H1 (cell line): ENCODE results near the gene CHCHD3. TPM values are rescaled to one million over a fixed set of nuclear protein-coding genes. Genes with fewer than 3 reads are reported as not detected.

Experiments used
- CTCF ChIA-PET: fragments of 300-600 bp; sonication (Branson Sonifier 250); formaldehyde crosslinking; loops from one replicate; lab custom pipeline; 2021; ENCODE audit not compliant: partially characterized antibody; lab: Charles Lee
- POLR2A ChIA-PET: fragments of 300-600 bp; sonication (Branson Sonifier 250); formaldehyde crosslinking; loops from one replicate; lab custom pipeline; 2021; ENCODE audit warnings: inconsistent platforms; ENCODE audit not compliant: partially characterized antibody; lab: Charles Lee
- DNase-seq, 2 experiments: peaks; one replicate each; pipeline versions ENCODE4 v3.0.0 to v3.0.0-alpha.2; 2010 to 2022; ENCODE audit warnings: low spot score in 2 of 2, low read depth in 1 of 2, mixed read lengths in 1 of 2
- FAIRE-seq: peaks from 2 replicates; lab custom pipeline; 2011; peaks lifted over from hg19 to GRCh38; lab: Jason Lieb, UNC
- H2AFZ ChIP-seq: 2 replicates; pipeline ENCODE4 v1.8.1; 2012; ENCODE audit warnings: low read length, inconsistent platforms
- H2AK5ac ChIP-seq: 2 replicates; pipeline ENCODE4 v1.6.1; 2013; ENCODE audit warnings: low read depth, low read length
- H2BK120ac ChIP-seq: replicated peaks from 2 replicates; pipeline ENCODE3; 2013; ENCODE audit warnings: low read depth, low read length, inconsistent platforms
- H2BK12ac ChIP-seq: 2 replicates; pipeline ENCODE4 v1.6.1; 2013; ENCODE audit warnings: low read depth, low read length
- H2BK15ac ChIP-seq: 2 replicates; pipeline ENCODE4 v1.6.1; 2013; ENCODE audit warnings: low read length
- H2BK20ac ChIP-seq: 2 replicates; pipeline ENCODE4 v1.6.1; 2013; ENCODE audit warnings: low read length
- H2BK5ac ChIP-seq: 2 replicates; pipeline ENCODE4 v1.6.1; 2013; ENCODE audit warnings: low read depth, low read length
- H3K14ac ChIP-seq: 2 replicates; pipeline ENCODE4 v1.6.1; 2013; ENCODE audit warnings: inconsistent platforms; ENCODE audit not compliant: insufficient read length
- H3K18ac ChIP-seq: 2 replicates; pipeline ENCODE4 v1.6.1; 2013; ENCODE audit warnings: low read length; ENCODE audit errors: extremely low read depth
- H3K23ac ChIP-seq: 2 replicates; pipeline ENCODE4 v1.6.1; 2013; ENCODE audit warnings: inconsistent platforms; ENCODE audit not compliant: insufficient read length
- H3K23me2 ChIP-seq: 2 replicates; pipeline ENCODE4 v1.6.1; 2013; ENCODE audit warnings: low read depth, low read length
- H3K27ac ChIP-seq: 2 replicates; pipeline ENCODE4 v1.6.1; 2011; ENCODE audit warnings: low read depth, low read length, inconsistent platforms
- H3K27me3 ChIP-seq, 4 experiments: replicated peaks in 1 of 4; 1 replicate in 1 of 4; 2 replicates in 3 of 4; pipeline versions ENCODE4 v1.6.1 to v1.8.1; 2011 to 2013; ENCODE audit warnings: low read length in 3 of 4, mild to moderate bottlenecking in 3 of 4, inconsistent platforms in 2 of 4, mixed read lengths in 2 of 4, moderate library complexity in 1 of 4; ENCODE audit not compliant: control insufficient read depth in 3 of 4, insufficient read depth in 3 of 4; ENCODE audit errors: extremely low read depth in 1 of 4
- H3K36me3 ChIP-seq, 4 experiments: 2 replicates each; pipeline versions ENCODE4 v1.6.1 to v1.8.1; 2011 to 2013; ENCODE audit warnings: mild to moderate bottlenecking in 4 of 4, low read length in 3 of 4, moderate library complexity in 2 of 4, control low read depth in 1 of 4, inconsistent platforms in 1 of 4; ENCODE audit not compliant: insufficient read depth in 4 of 4, control insufficient read depth in 2 of 4
- H3K4ac ChIP-seq: replicated peaks from 2 replicates; pipeline ENCODE3; 2013; ENCODE audit warnings: low read length, low read depth, mixed read lengths, inconsistent platforms; ENCODE audit not compliant: insufficient read length
- H3K4me1 ChIP-seq, 4 experiments: replicated peaks in 1 of 4; 1 replicate in 1 of 4; 2 replicates in 3 of 4; pipeline versions ENCODE4 v1.6.1 to v1.8.1; 2011 to 2013; ENCODE audit warnings: low read length in 3 of 4, inconsistent platforms in 2 of 4, mixed read lengths in 1 of 4; ENCODE audit not compliant: insufficient read depth in 4 of 4, control insufficient read depth in 3 of 4
- H3K4me2 ChIP-seq, 2 experiments: 2 replicates each; pipeline versions ENCODE4 v1.6.1 to v1.8.1; 2011 to 2013; ENCODE audit warnings: low read depth in 2 of 2, low read length in 2 of 2, control low read depth in 1 of 2, inconsistent platforms in 1 of 2, mild to moderate bottlenecking in 1 of 2; ENCODE audit not compliant: insufficient read depth in 1 of 2
- H3K4me3 ChIP-seq, 4 experiments: fragments of 200-600, 300-600 bp in 1 of 4; sonication (generic), shearing (Covaris generic), sonication (Bioruptor Twin) in 1 of 4; 2 replicates each; pipeline versions ENCODE4 v1.5.1 to v1.8.1; 2011 to 2016; ENCODE audit warnings: low read length in 4 of 4, low read depth in 3 of 4, control low read depth in 2 of 4, inconsistent platforms in 2 of 4, mild to moderate bottlenecking in 2 of 4, mixed read lengths in 1 of 4, moderate library complexity in 1 of 4; ENCODE audit not compliant: insufficient read depth in 2 of 4; ENCODE audit errors: extremely low read depth in 1 of 4
- H3K56ac ChIP-seq: replicated peaks from 2 replicates; pipeline ENCODE3; 2013; ENCODE audit warnings: low read depth, mild to moderate bottlenecking, mixed read lengths, low read length, inconsistent platforms; ENCODE audit not compliant: insufficient read length
- H3K79me1 ChIP-seq: 2 replicates; pipeline ENCODE4 v1.6.1; 2013; ENCODE audit warnings: low read depth, low read length, control low read depth
- H3K79me2 ChIP-seq, 2 experiments: 2 replicates each; pipeline versions ENCODE4 v1.6.1 to v1.8.1; 2012 to 2013; ENCODE audit warnings: low read length in 2 of 2, mild to moderate bottlenecking in 2 of 2, inconsistent platforms in 1 of 2; ENCODE audit not compliant: insufficient read depth in 2 of 2, control insufficient read depth in 1 of 2
- H3K9ac ChIP-seq, 4 experiments: replicated peaks in 1 of 4; 1 replicate in 1 of 4; 2 replicates in 3 of 4; pipeline versions ENCODE4 v1.6.1 to v1.8.1; 2011 to 2013; ENCODE audit warnings: low read depth in 3 of 4, low read length in 3 of 4, control low read depth in 2 of 4, mild to moderate bottlenecking in 2 of 4, moderate library complexity in 2 of 4, inconsistent platforms in 1 of 4; ENCODE audit errors: extremely low read depth in 1 of 4
- H3K9me3 ChIP-seq, 2 experiments: 2 replicates each; pipeline versions ENCODE4 v1.6.1 to v1.8.1; 2012 to 2013; ENCODE audit warnings: mild to moderate bottlenecking in 2 of 2, moderate library complexity in 2 of 2, control low read depth in 1 of 2, inconsistent platforms in 1 of 2, low read depth in 1 of 2, low read length in 1 of 2, mixed read lengths in 1 of 2; ENCODE audit not compliant: insufficient read depth in 2 of 2
- H4K20me1 ChIP-seq, 2 experiments: replicated peaks in 1 of 2; 2 replicates each; pipeline versions ENCODE3 to v1.8.1; 2011 to 2013; ENCODE audit warnings: inconsistent platforms in 2 of 2, low read length in 2 of 2, mild to moderate bottlenecking in 1 of 2; ENCODE audit not compliant: insufficient read depth in 2 of 2, control insufficient read depth in 1 of 2
- H4K5ac ChIP-seq: 2 replicates; pipeline ENCODE4 v1.6.1; 2013; ENCODE audit warnings: low read length, low read depth, mixed read lengths, inconsistent platforms; ENCODE audit not compliant: insufficient read length
- H4K8ac ChIP-seq: 2 replicates; pipeline ENCODE4 v1.8.0; 2013; ENCODE audit warnings: mild to moderate bottlenecking, moderate library complexity, low read length, inconsistent platforms; ENCODE audit not compliant: insufficient read depth; ENCODE audit errors: extremely low read depth
- H4K91ac ChIP-seq: replicated peaks from 2 replicates; pipeline ENCODE3; 2013; ENCODE audit warnings: low read length, mixed read lengths, inconsistent platforms; ENCODE audit not compliant: insufficient read length
- ASH2L ChIP-seq: fragments of 200-600, 300-600 bp; sonication (generic); IDR thresholded peaks from one replicate; pipeline ENCODE4 v1.7.1; 2017; ENCODE audit warnings: low read length
- BACH1 ChIP-seq: IDR thresholded peaks from 2 replicates; pipeline ENCODE4 v1.6.1; 2012; ENCODE audit warnings: low read length, improper control_type of control experiment
- SIX5 ChIP-seq: IDR thresholded peaks from 2 replicates; pipeline ENCODE4 v1.6.1; 2011; ENCODE audit warnings: mild to moderate bottlenecking, low read depth, low read length
- WGBS, 2 experiments: shearing (Covaris generic) in 1 of 2; methylation state at CpG; one replicate each; pipeline versions ENCODE4 v1.1.6 to v1.1.7; 2013 to 2015; ENCODE audit warnings: low lambda C conversion rate in 2 of 2, mixed read lengths in 2 of 2, inconsistent platforms in 1 of 2, low coverage in 1 of 2, missing lambda C conversion rate in 1 of 2; ENCODE audit not compliant: insufficient replicate concordance in 2 of 2, insufficient coverage in 1 of 2, insufficient read length in 1 of 2; ENCODE audit errors: extremely low coverage in 1 of 2, missing lambda C conversion rate in 1 of 2; 5-methylcytosine and 5-hydroxymethylcytosine counted together
- polyA plus RNA-seq, 7 experiments: library from polyadenylated mRNA; depleted of rRNA in 3 of 7; stranded (reverse) in 5 of 7; unstranded in 2 of 7; fragments of >200 nt in 5 of 7; fragments of 200-250 nt in 2 of 7; gene quantifications; 1 replicate in 5 of 7; 2 replicates in 1 of 7; 4 replicates in 1 of 7; pipeline versions ENCODE4 v1.2.1 to v1.2.3, GENCODE V29; 2011 to 2013; ENCODE audit warnings: missing spikeins in 2 of 7, mixed read lengths in 2 of 7
- total RNA-seq: library from RNA; stranded (reverse); fragmentation: NEBNext Ultra II Directional; extraction: Animal tissue kit (Norgen Biotek cat#: 25700); gene quantifications from 2 replicates; pipeline ENCODE4 v1.2.1, GENCODE V29; 2021

Gene CHCHD3
- total and polyA plus RNA-seq, 2 of the 8 experiments (the other 6 are each of a cell fraction or from before 2014, with no cell fraction given), result 42.9 to 137 TPM

- Histone ChIP-seq H4K8ac (no peak overlapping the region), H2BK5ac (no peak overlapping the region), H2BK12ac (no peak overlapping the region), H3K4me3 (no peak overlapping the region), H3K27ac (no peak overlapping the region), H3K9ac (no peak overlapping the region), H3K56ac (no peak overlapping the region), H4K20me1 (no peaks in the 10 kb centered on the region), H2BK120ac (no peak overlapping the region), H3K27me3 (no peaks in the 10 kb centered on the region), H4K5ac (no peak overlapping the region), H3K36me3 (no peaks in the 10 kb centered on the region), H2AK5ac (no peak overlapping the region), H4K91ac (no peak overlapping the region), H2AFZ (no peak overlapping the region), H2BK20ac (no peak overlapping the region), H3K79me1 (no peaks in the 10 kb centered on the region), H3K18ac (no peak overlapping the region), H2BK15ac (no peak overlapping the region), H3K9me3 (peaks cover 0 to 3% of the 10 kb centered on the region in 2 experiments; a peak in 1 of 4 replicates), H3K4me1 (peaks cover 0 to 7% (median 3%) of the 10 kb centered on the region in 4 experiments; a peak in 5 of 7 replicates), H3K4ac (no peak overlapping the region), H3K4me2 (no peak overlapping the region), H3K79me2 (no peaks in the 10 kb centered on the region), H3K23ac (no peak overlapping the region), H3K23me2 (no peaks in the 10 kb centered on the region), H3K14ac (no peak overlapping the region)
- DNase-seq, result no peak
- ChIA-PET POLR2A (no interaction called here), CTCF (no interaction called here)
- no peak for TF ChIP-seq BACH1
- no peak for TF ChIP-seq ASH2L
- no peak for TF ChIP-seq SIX5
- WGBS, 2 experiments, result 91% methylated on average over 4 of the region's 4 CpGs; no CpG with 5 or more reads in 1 of the 2 experiments
- FAIRE-seq, result no peak
Observed at GRCh38 chr7:133110312-133110711, 28.4 kb upstream of the CHCHD3 start.
